ENCODE measurements around the gene WDR13.
A peak's percentile ranks its signal among the peaks of the same experiment; 100 is the strongest.
"Not testable (repeated sequence)": the region's sequence is repeated elsewhere in the genome, so short reads cannot be mapped to it uniquely, and the experiment has no call there.

WDR13 gene

GRCh38 chrX:48597353-48598264 is at the start of gene WDR13:
WDR13 (plus strand) TSS chrX:48597492; CDS start chrX:48597997, 505 bp downstream.
- DNase-seq (ENCODE audit: low spot score) = peak; percentile 89

GRCh38 chrX:48548871-48549270 is 48.4 kb upstream of the WDR13 start:
- no peak for DNase-seq (ENCODE audit: low spot score)

GRCh38 chrX:48555731-48556325 is 41.5 kb upstream of the WDR13 start:
- DNase-seq (ENCODE audit: low spot score) = not testable (repeated sequence)

- no peak for DNase-seq (ENCODE audit: low spot score)
Measured at GRCh38 chrX:48558271-48558670, 39.0 kb upstream of the WDR13 start.

GRCh38 chrX:48559636-48560035 is 37.7 kb upstream of the WDR13 start:
- no peak for DNase-seq (ENCODE audit: low spot score)

GRCh38 chrX:48560056-48560455 is 37.2 kb upstream of the WDR13 start:
- no peak for DNase-seq (ENCODE audit: low spot score)

GRCh38 chrX:48560681-48561080 is 36.6 kb upstream of the WDR13 start:
- DNase-seq (ENCODE audit: low spot score) = no peak

GRCh38 chrX:48569958-48570357 is 27.3 kb upstream of the WDR13 start:
- no peak for DNase-seq (ENCODE audit: low spot score)

- no peak for DNase-seq (ENCODE audit: low spot score)
Measured at GRCh38 chrX:48573690-48574269, 23.5 kb upstream of the WDR13 start.

- peak; percentile 94 for DNase-seq (ENCODE audit: low spot score)
Measured at GRCh38 chrX:48574270-48575266, 22.7 kb upstream of the WDR13 start, which contains the start of gene RBM3. RBM3 (plus strand) TSS chrX:48574484; CDS start chrX:48575181, 697 bp downstream.

GRCh38 chrX:48575642-48576041 is 21.6 kb upstream of the WDR13 start:
- DNase-seq (ENCODE audit: low spot score) = no peak

GRCh38 chrX:48576108-48576507 is 21.2 kb upstream of the WDR13 start:
- DNase-seq (ENCODE audit: low spot score) = no peak

GRCh38 chrX:48578661-48579128 is 18.6 kb upstream of the WDR13 start:
- DNase-seq (ENCODE audit: low spot score) = peak; percentile 22

GRCh38 chrX:48579259-48579658 is 18.0 kb upstream of the WDR13 start:
- no peak for DNase-seq (ENCODE audit: low spot score)

- no peak for DNase-seq (ENCODE audit: low spot score)
Measured at GRCh38 chrX:48580662-48581061, 16.6 kb upstream of the WDR13 start.

- DNase-seq (ENCODE audit: low spot score) = no peak
Measured at GRCh38 chrX:48584698-48585097, 12.6 kb upstream of the WDR13 start.

- DNase-seq (ENCODE audit: low spot score) = no peak
Measured at GRCh38 chrX:48589482-48590162, 7.7 kb upstream of the WDR13 start.

GRCh38 chrX:48590203-48591103 is 6.8 kb upstream of the WDR13 start:
- DNase-seq (ENCODE audit: low spot score) = no peak

- no peak for DNase-seq (ENCODE audit: low spot score)
Measured at GRCh38 chrX:48591255-48591791, 6.0 kb upstream of the WDR13 start.

GRCh38 chrX:48592971-48593370 is 4.3 kb upstream of the WDR13 start:
- no peak for DNase-seq (ENCODE audit: low spot score)

All from NAMALWA (cell line).